HG03139 (cell line): ENCODE measurements around the gene PODXL.

ENCODE experiments used
- ATAC-seq: cut with Tn5 transposase; IDR thresholded peaks from one replicate; pipeline ENCODE4 v1.9.1; 2021; ENCODE audit not compliant: unreplicated experiment

Gene PODXL

DNA sequence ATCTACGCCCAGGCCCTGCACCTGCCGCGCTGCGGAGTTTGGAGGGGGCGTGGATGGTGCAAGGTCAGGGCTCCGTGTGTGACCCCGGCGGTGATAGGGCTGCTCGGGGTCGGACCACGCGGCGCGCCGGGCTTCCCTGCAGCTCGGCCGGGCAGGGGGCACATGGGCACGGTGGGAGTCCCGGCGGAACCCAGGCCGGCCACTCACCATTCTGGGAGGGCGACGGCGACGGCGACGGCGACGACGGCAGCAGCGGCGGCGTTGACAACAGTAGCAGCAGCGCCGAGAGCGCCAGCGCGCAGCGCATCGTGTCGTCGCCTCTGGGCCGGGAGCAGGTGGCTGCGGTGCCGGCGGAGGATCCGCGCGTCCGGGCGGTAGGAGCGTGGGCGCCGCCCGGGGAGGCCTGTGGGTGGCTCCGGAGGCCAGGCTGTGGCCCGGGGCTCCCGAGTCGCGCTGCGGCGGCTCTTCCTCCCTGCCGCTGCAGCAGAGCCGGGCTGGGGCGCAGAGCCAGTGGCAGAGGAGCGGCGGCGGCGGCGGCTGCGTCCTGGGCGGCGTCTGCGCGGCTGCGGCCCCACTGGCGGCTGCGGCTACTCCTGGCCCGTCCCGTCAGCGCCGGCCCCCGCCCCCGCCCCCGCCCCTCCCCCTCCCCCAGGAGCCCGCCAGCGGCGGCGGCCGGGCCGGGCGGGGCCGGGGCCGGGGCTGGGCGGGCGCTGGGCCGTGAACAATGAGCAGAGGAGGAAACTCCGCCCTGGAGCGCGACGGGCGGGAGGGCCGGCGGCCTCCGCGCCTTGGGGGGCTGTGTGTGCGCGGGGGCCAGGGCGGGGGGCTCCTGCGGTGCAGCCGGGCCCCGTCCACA, at the start of gene PODXL:
Gene PODXL, minus strand, starts transcription at position 576 of the 856 bp plus-strand sequence. Its CDS starts 269 bp downstream, at position 307.
- no peak for ATAC-seq

GRCh38 chr7:131605280-131605878, 49.0 kb upstream of the PODXL start:
- no peak for ATAC-seq

DNA sequence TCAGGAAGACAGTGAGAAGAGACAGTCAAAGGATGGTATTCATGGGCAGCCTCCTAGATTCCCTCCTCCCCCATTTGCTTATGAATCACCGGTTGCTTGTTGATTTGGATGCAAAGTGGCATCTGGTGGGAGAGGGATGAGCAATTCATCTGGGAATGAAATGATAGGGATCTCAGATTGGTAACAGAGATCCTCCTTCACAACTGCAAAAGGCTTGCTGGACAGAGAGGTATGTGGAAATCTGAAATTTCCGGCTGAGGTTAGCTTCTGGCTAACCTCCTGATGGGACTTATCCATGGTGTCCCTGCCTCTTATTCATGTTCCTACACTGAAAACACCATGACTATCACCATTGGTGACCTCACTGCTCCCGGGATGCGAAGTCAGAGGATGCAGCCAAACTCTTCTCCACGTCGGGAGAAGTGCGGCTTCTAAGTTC, 48.4 kb upstream of the PODXL start:
- ATAC-seq, result no peak

DNA sequence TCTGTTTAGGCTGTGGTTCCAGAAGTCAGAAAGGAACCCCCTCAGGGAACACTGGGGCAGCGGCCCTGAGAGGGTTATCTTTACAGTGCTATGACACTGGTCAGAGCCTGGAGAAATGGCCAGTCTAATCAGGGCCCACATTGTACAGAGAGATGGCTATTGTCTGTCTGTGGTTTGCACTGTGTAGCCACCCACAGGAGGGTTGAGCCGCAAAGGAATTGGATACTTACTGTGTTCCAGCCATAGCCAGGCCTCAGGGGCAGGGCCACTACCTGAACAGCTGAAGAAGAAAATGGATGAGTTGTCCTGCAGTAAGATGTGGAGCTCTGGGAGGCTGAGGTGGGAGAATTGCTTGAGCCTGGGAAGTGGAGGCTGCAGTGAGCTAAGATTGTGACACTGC, 47.5 kb upstream of the PODXL start:
- no peak for ATAC-seq

- no peak for ATAC-seq
Measured at GRCh38 chr7:131602994-131603372, 46.6 kb upstream of the PODXL start.

- no peak for ATAC-seq
Measured at GRCh38 chr7:131602304-131602993, 46.0 kb upstream of the PODXL start.

GRCh38 chr7:131600085-131600881, 43.9 kb upstream of the PODXL start:
- ATAC-seq, result no peak

- ATAC-seq, result no peak
Measured at GRCh38 chr7:131596785-131597184, 40.4 kb upstream of the PODXL start.

DNA sequence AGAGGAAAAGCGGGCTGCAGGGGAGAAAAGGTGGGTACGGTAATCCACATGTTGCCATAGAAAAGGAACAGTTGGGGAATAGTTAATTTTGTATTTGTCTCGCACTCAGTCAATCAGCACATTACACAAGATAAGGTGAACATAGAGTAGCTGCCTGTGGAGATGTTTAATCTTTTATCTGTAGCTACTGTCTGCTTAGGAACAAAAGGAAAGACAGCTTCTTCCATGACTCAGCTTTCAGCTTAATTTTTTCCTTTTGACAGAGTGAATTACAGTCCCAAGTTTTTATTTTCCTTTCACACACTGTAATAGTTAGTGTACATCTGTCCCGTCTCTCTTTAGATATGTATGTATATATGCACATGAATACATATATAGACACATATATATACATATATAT, 39.3 kb upstream of the PODXL start:
- no peak for ATAC-seq

DNA sequence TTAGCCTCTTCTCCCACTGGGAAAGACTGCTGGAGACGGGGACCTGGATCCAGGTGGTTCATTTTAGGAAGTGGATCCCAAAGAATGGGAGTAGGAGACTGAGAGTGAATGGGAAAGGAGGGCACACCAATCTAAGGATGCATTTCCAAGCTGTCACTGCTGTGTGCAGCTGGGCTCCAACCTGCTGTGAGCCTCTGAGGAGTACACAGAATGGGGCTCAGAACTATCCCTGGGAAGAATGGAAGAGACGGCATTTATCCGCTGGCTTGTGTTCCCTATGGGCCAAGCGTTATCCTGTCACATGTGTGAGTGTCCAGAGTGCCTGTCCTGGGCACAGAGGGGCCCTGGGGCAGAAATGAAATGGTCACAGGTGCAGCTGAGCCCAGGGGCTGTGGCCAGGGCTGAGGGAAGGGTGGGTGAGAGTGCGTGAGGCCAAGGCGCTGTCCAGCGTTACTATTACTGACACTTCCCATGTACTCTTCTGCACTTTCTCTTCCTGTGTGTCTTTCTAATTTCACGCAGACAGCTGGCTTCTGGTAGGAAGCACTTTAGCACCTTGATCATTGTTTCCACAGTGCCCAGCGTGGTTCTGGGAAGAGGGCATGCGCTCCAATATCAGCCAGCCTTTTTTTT, 35.4 kb upstream of the PODXL start:
- no peak for ATAC-seq

DNA sequence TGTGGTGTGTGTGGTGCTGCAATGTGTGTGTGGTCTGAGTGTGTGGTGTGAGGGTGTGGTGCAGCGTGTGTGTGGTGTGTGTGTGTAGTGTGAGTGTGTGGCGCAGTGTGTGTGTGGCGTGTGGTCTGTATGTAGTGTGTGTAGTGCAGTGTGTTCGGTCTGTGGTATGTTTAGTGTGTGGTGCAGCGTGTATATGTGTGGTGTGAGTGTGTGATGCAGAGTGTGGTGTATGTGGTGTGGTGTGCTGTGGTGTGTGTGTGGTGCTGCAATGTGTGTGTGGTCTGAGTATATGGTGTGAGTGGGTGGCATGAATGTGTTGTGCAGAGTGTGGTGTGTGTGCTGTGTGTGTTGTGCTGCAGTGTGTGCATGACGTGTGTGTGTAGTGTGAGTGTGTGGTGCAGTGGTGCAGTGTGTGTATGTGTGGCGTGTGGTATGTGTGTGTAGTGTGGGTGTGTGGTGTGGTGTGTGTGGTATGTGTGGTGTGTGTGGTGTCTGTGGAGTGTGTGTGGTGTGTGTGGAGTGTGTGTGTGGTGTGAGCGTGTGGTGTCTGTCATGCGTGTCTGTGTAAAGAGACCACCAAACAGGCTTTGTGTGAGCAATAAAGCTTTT, 31.0 kb upstream of the PODXL start:
- no peak for ATAC-seq

- no peak for ATAC-seq
Measured at GRCh38 chr7:131586759-131587158, 30.3 kb upstream of the PODXL start.

GRCh38 chr7:131586259-131586658, 29.8 kb upstream of the PODXL start:
- no peak for ATAC-seq

DNA sequence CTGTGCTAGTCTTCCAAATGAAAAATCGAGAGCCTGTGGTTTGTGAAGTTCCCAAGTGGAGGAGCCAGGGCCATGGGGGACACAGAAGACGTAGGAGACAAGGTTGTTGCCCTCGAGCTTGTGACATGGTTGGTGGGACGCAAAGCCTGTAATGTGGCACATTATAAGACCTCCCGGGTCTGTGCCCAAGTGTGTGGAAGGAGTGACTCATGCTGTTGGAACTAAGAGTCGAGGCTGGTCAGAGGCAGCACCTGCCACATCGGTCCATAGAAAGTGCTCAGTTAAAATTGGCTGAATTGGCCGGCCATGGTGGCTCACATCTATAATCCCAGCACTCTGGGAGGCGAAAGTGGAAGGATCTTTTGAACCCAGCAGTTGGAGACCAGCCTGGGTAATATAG, 27.0 kb upstream of the PODXL start:
- no peak for ATAC-seq

DNA sequence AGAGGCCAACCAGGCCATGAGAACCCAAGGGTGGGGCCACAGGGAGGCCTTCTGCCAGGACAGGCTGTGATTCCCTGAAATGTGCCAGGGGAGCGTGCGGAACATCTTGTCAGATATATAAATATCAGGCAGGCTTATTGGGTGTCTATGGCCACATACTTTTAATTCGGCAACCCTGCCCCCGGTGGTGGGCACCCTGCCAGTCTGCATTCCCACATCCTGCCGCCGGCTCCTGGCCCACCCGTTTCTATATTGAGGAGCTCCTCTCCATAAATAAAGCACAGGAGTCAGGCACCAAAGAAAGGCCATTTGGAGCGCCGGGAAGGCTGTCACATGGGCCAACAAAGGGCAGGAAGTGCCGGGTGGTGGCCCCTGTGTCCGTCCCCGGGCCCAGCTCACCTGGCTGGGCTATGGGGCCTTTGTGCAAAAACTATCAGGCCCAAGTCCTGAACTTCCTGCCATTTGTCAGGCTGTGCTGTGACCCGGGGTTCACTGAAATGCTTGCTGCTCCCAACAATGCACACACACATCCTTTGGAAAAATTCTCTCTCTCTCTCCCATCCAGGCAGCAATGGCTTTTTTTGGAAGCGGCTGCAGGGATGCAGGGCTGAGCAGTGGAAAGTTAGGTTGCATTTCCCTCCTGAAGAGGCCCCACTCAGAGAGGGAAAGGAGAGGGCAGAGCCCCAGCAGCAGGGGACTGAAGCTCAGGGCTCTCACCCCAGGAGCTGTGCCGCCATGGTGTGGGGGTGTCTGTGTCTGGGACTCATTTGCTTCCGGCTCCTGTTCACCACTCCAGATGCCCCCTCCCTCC, 25.0 kb upstream of the PODXL start:
- no peak for ATAC-seq

GRCh38 chr7:131578602-131579001, 22.2 kb upstream of the PODXL start:
- ATAC-seq, result no peak

- ATAC-seq, result no peak
Measured at GRCh38 chr7:131574741-131575140, 18.3 kb upstream of the PODXL start.

DNA sequence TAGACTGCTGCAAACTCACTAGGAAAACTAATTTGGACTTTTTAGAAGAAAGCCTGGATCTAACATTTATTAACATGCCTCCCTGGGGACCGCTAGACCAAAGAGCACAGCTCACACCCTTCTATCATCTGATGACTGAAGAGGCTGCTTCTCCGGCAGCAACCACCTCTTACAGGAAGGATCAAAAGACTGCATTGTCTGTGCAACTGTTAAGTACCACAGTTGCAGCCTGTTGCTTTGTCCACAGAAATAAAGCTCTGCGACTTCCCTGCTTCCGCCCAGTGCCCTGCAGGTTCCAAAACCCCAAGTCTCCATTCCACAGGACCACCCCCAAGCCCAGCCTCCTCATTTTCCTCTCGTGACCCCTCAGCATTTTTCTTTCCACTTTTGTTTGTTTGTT, 14.0 kb upstream of the PODXL start:
- ATAC-seq, result no peak

- no peak for ATAC-seq
Measured at GRCh38 chr7:131568970-131569369, 12.5 kb upstream of the PODXL start.
